ENCODE measurements around the gene FAM221B. TPM values are rescaled to one million over a fixed set of nuclear protein-coding genes. Genes with fewer than 3 reads are reported as not detected.

Gene FAM221B
- total and polyA plus RNA-seq, 4 experiments from 2014 or later: not detected

- intact Hi-C loops (cut with micrococcal nuclease): no loop called here
- Mint-ChIP-seq H3K9me3 (peaks cover 0 to 1% (median 0%) of the 10 kb centered on the region in 8 donors), H3K36me3 (no peaks in the 10 kb centered on the region), H3K27ac (no peak overlapping the region), H3K27me3 (peaks cover 10 to 13% of the 10 kb centered on the region in 2 donors), H3K4me1 (no peaks in the 10 kb centered on the region), H3K4me3 (no peak overlapping the region)
- DNase-seq: no peak
- Histone ChIP-seq H3K27me3 (ENCODE audit: insufficient read depth, low read length) (peaks cover 5% of the 10 kb centered on the region), H3K9me3 (ENCODE audit: control insufficient read depth in 1 of 2, low read length in 2 of 2) (no peaks in the 10 kb centered on the region), H3K4me3 (ENCODE audit: low read length in 2 of 2) (no peak overlapping the region), H3K4me1 (ENCODE audit: insufficient read depth, low read length) (no peaks in the 10 kb centered on the region), H3K36me3 (ENCODE audit: insufficient read depth, low read length) (no peaks in the 10 kb centered on the region), H3K27ac (ENCODE audit: low read depth, low read length) (no peak overlapping the region)
- ChIA-PET POLR2A (ENCODE audit: partially characterized antibody) (no interaction called here), CTCF (ENCODE audit: partially characterized antibody) (no interaction called here)
These were observed 36.2 kb upstream of the FAM221B start for GRCh38 chr9:35864695-35865255.

GRCh38 chr9:35863583-35863982 lies 35.1 kb upstream of the FAM221B start:
- POLR2A ChIA-PET (ENCODE audit: partially characterized antibody): no interaction called here
- no peak for DNase-seq
- H3K27ac ChIP-seq (ENCODE audit: low read depth, low read length): no peak overlapping the region
- H3K4me3 Mint-ChIP-seq: no peak overlapping the region
- intact Hi-C loops (cut with micrococcal nuclease): no loop called here
- H3K9me3 ChIP-seq (ENCODE audit: control insufficient read depth in 1 of 2, low read length in 2 of 2): no peaks in the 10 kb centered on the region
- H3K27me3 ChIP-seq (ENCODE audit: insufficient read depth, low read length): peaks cover 5% of the 10 kb centered on the region
- no peaks in the 10 kb centered on the region for H3K9me3 Mint-ChIP-seq
- H3K27ac Mint-ChIP-seq: no peak overlapping the region
- H3K36me3 ChIP-seq (ENCODE audit: insufficient read depth, low read length): no peaks in the 10 kb centered on the region
- peaks cover 0 to 2% (median 0%) of the 10 kb centered on the region in 4 donors for H3K4me1 Mint-ChIP-seq
- peaks cover 10 to 13% of the 10 kb centered on the region in 2 donors for H3K27me3 Mint-ChIP-seq
- no peaks in the 10 kb centered on the region for H3K4me1 ChIP-seq (ENCODE audit: insufficient read depth, low read length)
- CTCF ChIA-PET (ENCODE audit: partially characterized antibody): interaction anchor here (1.0 kb wide), 1 partner anchor 73 kb away, joined by 3 read pairs; no protein-coding TSS in a partner anchor
- no peak overlapping the region for H3K4me3 ChIP-seq (ENCODE audit: low read length in 2 of 2)
- H3K36me3 Mint-ChIP-seq: no peaks in the 10 kb centered on the region

DNA sequence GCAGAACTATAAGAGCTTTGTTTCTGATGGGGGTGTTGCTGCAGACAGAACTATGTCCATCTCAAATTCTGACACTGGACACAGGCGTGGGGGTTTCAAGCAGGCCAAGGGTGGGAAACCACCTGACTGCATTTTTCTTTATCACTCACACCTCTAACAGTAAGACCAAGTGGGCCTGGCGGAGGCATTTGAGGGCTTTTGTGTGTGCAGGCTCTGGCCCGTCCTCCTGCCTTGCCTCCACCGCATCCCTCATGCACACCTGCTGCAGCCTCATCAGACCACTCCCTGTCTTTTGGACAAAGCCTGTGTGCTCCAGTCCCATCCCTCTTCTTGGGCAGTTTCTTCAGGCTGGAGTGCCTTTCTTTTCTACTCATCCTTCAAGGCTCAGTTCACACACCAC lies 33.8 kb upstream of the FAM221B start:
- Histone ChIP-seq H3K36me3 (ENCODE audit: insufficient read depth, low read length) (no peaks in the 10 kb centered on the region), H3K4me3 (ENCODE audit: low read length in 2 of 2) (no peak overlapping the region), H3K27me3 (ENCODE audit: insufficient read depth, low read length) (peaks cover 5% of the 10 kb centered on the region), H3K4me1 (ENCODE audit: insufficient read depth, low read length) (no peaks in the 10 kb centered on the region), H3K9me3 (ENCODE audit: control insufficient read depth in 1 of 2, low read length in 2 of 2) (no peaks in the 10 kb centered on the region), H3K27ac (ENCODE audit: low read depth, low read length) (no peak overlapping the region)
- ChIA-PET CTCF (ENCODE audit: partially characterized antibody) (interaction anchor here (0.7 kb wide), 1 partner anchor 20 kb away, joined by 3 read pairs; no protein-coding TSS in a partner anchor), POLR2A (ENCODE audit: partially characterized antibody) (no interaction called here)
- H3K27me3 Mint-ChIP-seq: peaks cover 11 to 13% of the 10 kb centered on the region in 2 donors
- no peak overlapping the region for H3K4me3 Mint-ChIP-seq
- DNase-seq: no peak
- H3K36me3 Mint-ChIP-seq: no peaks in the 10 kb centered on the region
- H3K27ac Mint-ChIP-seq: no peak overlapping the region
- intact Hi-C loops (cut with micrococcal nuclease): no loop called here
- peaks cover 0 to 2% (median under 1%) of the 10 kb centered on the region in 4 donors for H3K4me1 Mint-ChIP-seq
- H3K9me3 Mint-ChIP-seq: peaks cover 0 to 2% (median 0%) of the 10 kb centered on the region in 8 donors

DNA sequence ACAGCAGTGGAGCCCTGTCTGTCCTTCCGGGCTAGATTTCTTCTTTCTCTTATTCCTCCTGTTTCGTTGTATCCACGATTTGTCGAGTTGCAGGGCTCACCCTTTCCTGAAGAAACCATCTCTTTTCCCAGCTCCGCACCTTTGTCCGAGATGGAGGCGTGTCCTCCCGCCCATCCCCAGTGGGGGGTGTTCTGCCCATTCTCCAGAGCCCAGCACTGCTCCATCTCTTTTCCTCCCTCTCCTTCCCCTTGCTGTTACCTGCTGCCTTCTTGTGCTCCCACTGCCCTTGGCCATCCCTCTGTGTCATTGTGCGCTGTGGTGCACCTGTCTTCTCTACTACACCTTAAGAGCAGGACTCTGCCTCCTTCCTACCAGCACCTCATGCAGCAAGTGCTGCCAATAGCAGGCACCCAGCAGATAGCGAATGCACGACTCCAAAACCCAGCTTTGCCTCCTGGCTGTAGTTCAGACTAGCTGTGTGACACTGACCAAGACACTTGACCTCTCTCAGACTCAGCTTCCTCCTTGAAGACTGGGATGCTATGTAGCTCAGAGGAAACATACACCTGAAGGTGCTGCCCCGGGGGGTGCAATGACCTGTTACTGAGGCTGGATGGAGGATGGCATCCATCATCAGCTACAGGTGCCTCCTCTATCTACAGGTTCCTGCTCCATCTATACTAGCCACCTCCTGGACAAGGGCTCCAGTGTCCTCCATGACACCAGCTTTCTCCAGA lies 32.8 kb upstream of the FAM221B start:
- Histone ChIP-seq H3K9me3 (ENCODE audit: control insufficient read depth in 1 of 2, low read length in 2 of 2) (no peaks in the 10 kb centered on the region), H3K36me3 (ENCODE audit: insufficient read depth, low read length) (no peaks in the 10 kb centered on the region), H3K4me1 (ENCODE audit: insufficient read depth, low read length) (no peaks in the 10 kb centered on the region), H3K27me3 (ENCODE audit: insufficient read depth, low read length) (peaks cover 5% of the 10 kb centered on the region), H3K4me3 (ENCODE audit: low read length in 2 of 2) (no peak overlapping the region), H3K27ac (ENCODE audit: low read depth, low read length) (no peak overlapping the region)
- ChIA-PET CTCF (ENCODE audit: partially characterized antibody) (interaction anchor here (0.7 kb wide), 1 partner anchor 21 kb away, joined by 3 read pairs; no protein-coding TSS in a partner anchor), POLR2A (ENCODE audit: partially characterized antibody) (no interaction called here)
- Mint-ChIP-seq H3K4me3 (no peak overlapping the region), H3K4me1 (peaks cover 0 to 3% (median 1%) of the 10 kb centered on the region in 4 donors), H3K9me3 (peaks cover 0 to 2% (median 0%) of the 10 kb centered on the region in 8 donors), H3K36me3 (no peaks in the 10 kb centered on the region), H3K27ac (peak overlapping the region in 1 of 7 donors; percentile 59), H3K27me3 (peaks cover 13 to 16% of the 10 kb centered on the region in 2 donors)
- no peak for DNase-seq
- intact Hi-C loops (cut with micrococcal nuclease): no loop called here

DNA sequence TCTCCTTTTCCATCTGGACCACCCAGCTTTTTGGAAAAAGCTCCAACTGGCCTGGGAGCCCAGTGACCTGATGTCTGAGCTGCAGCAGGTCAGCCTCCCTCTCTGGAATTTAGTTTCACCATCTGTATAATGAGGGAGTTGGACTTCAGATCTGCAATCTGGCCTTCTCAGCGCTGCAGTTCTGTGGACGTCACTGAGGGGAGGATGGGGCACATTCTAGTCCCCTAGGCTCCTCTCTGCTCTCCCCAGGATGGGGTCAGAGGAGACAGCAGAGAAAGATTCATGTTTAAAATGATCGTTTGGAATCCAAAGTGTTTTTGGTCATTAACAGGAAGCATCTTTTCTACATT lies 31.4 kb upstream of the FAM221B start:
- H3K36me3 Mint-ChIP-seq: no peaks in the 10 kb centered on the region
- CTCF ChIA-PET (ENCODE audit: partially characterized antibody): interaction anchor here (0.7 to 1.2 kb wide), 3 partner anchors 18 to 70 kb away, joined by 3 to 5 read pairs (median 3); no protein-coding TSS in a partner anchor
- POLR2A ChIA-PET (ENCODE audit: partially characterized antibody): no interaction called here

DNA sequence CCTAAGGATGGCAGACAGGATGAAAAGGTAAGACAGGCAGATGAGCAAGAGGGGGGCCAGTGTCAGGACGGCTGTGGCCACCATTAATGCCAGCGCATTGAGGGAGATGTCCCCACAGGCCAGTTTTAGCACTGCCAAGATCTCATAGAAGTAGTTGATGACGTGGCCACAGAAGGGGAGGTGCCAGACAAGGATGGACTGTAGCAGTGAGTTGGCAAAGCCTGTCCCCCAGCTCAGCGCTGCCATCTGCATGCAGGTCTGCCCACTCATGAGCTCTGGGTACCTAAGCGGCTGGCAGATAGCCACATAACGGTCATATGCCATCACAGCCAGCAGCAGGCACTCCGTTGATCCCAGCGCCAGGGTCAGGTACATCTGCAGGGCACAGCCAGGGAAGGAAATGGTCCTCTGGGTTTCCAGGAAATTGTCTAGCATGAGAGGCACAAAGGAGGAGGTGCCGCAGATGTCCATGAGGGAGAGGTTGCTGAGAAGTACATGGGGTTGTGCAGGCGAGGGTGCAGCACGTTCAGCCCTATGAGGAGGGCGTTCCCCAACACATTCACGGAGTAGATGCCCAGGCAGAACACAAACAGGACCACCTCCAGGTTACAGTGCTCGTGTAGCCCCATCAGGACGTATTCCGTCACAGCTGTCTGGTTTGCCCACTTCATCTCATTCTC lies 30.9 kb upstream of the FAM221B start:
- ChIA-PET POLR2A (ENCODE audit: partially characterized antibody) (no interaction called here), CTCF (ENCODE audit: partially characterized antibody) (interaction anchor here (0.7 to 1.4 kb wide), 3 partner anchors 23 to 69 kb away, joined by 3 to 5 read pairs (median 3); no protein-coding TSS in a partner anchor)
- no peak for DNase-seq
- intact Hi-C loops (cut with micrococcal nuclease): no loop called here
- no peak overlapping the region for H3K27ac ChIP-seq (ENCODE audit: low read depth, low read length)
- H3K36me3 Mint-ChIP-seq: no peaks in the 10 kb centered on the region
- no peaks in the 10 kb centered on the region for H3K4me1 ChIP-seq (ENCODE audit: insufficient read depth, low read length)
- H3K4me3 Mint-ChIP-seq: peak overlapping the region in 1 of 8 donors; percentile 32
- peaks cover 12 to 16% of the 10 kb centered on the region in 2 donors for H3K27me3 Mint-ChIP-seq
- peaks cover 3% of the 10 kb centered on the region for H3K27me3 ChIP-seq (ENCODE audit: insufficient read depth, low read length)
- peak overlapping the region in 2 of 7 donors; percentile 1 to 31 for H3K27ac Mint-ChIP-seq
- H3K9me3 ChIP-seq (ENCODE audit: control insufficient read depth in 1 of 2, low read length in 2 of 2): no peaks in the 10 kb centered on the region
- peaks cover 0 to 2% (median 0%) of the 10 kb centered on the region in 8 donors for H3K9me3 Mint-ChIP-seq
- no peaks in the 10 kb centered on the region for H3K36me3 ChIP-seq (ENCODE audit: insufficient read depth, low read length)
- peaks cover 0 to 3% (median 1%) of the 10 kb centered on the region in 4 donors for H3K4me1 Mint-ChIP-seq
- no peak overlapping the region for H3K4me3 ChIP-seq (ENCODE audit: low read length in 2 of 2)

More for the DNA sequence above, 31.4 kb upstream of the FAM221B start:
- Histone ChIP-seq H3K27me3 (ENCODE audit: insufficient read depth, low read length) (peaks cover 5% of the 10 kb centered on the region), H3K27ac (ENCODE audit: low read depth, low read length) (no peak overlapping the region), H3K9me3 (ENCODE audit: control insufficient read depth in 1 of 2, low read length in 2 of 2) (no peaks in the 10 kb centered on the region), H3K36me3 (ENCODE audit: insufficient read depth, low read length) (no peaks in the 10 kb centered on the region), H3K4me3 (ENCODE audit: low read length in 2 of 2) (no peak overlapping the region), H3K4me1 (ENCODE audit: insufficient read depth, low read length) (no peaks in the 10 kb centered on the region)
- peaks cover 0 to 2% (median 0%) of the 10 kb centered on the region in 8 donors for H3K9me3 Mint-ChIP-seq
- no peak overlapping the region for H3K4me3 Mint-ChIP-seq
- H3K4me1 Mint-ChIP-seq: peaks cover 0 to 3% (median 1%) of the 10 kb centered on the region in 4 donors
- intact Hi-C loops (cut with micrococcal nuclease): no loop called here
- H3K27me3 Mint-ChIP-seq: peaks cover 13 to 16% of the 10 kb centered on the region in 2 donors
- no peak for DNase-seq
- no peak overlapping the region for H3K27ac Mint-ChIP-seq

- Histone ChIP-seq H3K4me3 (ENCODE audit: low read length in 2 of 2) (no peak overlapping the region), H3K4me1 (ENCODE audit: insufficient read depth, low read length) (no peaks in the 10 kb centered on the region), H3K9me3 (ENCODE audit: control insufficient read depth in 1 of 2, low read length in 2 of 2) (no peaks in the 10 kb centered on the region), H3K27me3 (ENCODE audit: insufficient read depth, low read length) (no peaks in the 10 kb centered on the region), H3K36me3 (ENCODE audit: insufficient read depth, low read length) (no peaks in the 10 kb centered on the region), H3K27ac (ENCODE audit: low read depth, low read length) (no peak overlapping the region)
- intact Hi-C loops (cut with micrococcal nuclease): no loop called here
- no peak for DNase-seq
- POLR2A ChIA-PET (ENCODE audit: partially characterized antibody): no interaction called here
- Mint-ChIP-seq H3K27me3 (peaks cover 10 to 14% of the 10 kb centered on the region in 2 donors), H3K4me3 (no peak overlapping the region), H3K27ac (no peak overlapping the region), H3K36me3 (no peaks in the 10 kb centered on the region), H3K9me3 (peaks cover 0 to 2% (median 0%) of the 10 kb centered on the region in 8 donors), H3K4me1 (peaks cover 0 to 3% (median 1%) of the 10 kb centered on the region in 4 donors)
- CTCF ChIA-PET (ENCODE audit: partially characterized antibody): interaction anchor here (0.9 to 1.4 kb wide), 4 partner anchors 24 to 83 kb away, joined by 3 to 5 read pairs (median 3); no protein-coding TSS in a partner anchor
These were observed 29.9 kb upstream of the FAM221B start for GRCh38 chr9:35858458-35858857.

Data from CD4-positive, alpha-beta memory T cell (primary cell).